ENCODE results near the gene TEAD1.

TEAD1 gene

DNA sequence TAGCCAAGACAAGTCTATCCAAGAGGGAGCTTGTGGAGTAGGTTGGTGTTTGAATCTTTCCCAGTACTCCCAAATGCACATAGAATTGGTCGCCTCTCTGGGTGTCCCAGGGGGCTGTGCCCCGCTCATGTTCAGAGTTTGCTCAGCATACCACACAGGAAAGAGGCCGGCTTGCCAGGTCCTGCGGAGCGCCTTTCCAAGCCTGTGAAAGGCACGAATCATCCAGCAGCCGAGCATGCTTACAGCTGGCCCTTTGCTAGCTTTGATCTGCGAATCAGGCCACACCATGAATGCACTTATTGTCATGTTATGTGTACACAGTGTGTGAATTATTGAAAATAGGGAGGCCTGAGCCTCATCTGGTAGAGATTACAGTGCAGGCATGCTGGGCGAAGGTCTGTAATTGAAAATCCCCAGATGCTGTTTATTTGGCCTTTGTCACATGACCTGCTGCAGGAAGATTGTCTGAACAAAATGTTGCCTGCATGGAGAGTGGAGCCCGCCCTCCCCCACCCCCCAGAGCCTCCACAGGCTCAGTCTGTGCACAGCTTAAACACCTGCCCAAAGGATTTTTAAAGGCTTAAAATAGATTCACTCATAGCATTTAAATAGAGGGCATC lies 171.6 kb downstream of the TEAD1 start:
- no peak overlapping the region for H3K4me3 ChIP-seq (ENCODE audit: low read depth, low read length)
- in situ Hi-C loops (cut with HindIII; ENCODE audit: low sequenced_read_pairs) = no loop called here
- no peak for DNase-seq (ENCODE audit: low read depth)
- TF ChIP-seq CTCF (IDR thresholded peaks at IDR 0.05; ENCODE audit: low read depth, low read length, missing control alignments) = no peak

DNA sequence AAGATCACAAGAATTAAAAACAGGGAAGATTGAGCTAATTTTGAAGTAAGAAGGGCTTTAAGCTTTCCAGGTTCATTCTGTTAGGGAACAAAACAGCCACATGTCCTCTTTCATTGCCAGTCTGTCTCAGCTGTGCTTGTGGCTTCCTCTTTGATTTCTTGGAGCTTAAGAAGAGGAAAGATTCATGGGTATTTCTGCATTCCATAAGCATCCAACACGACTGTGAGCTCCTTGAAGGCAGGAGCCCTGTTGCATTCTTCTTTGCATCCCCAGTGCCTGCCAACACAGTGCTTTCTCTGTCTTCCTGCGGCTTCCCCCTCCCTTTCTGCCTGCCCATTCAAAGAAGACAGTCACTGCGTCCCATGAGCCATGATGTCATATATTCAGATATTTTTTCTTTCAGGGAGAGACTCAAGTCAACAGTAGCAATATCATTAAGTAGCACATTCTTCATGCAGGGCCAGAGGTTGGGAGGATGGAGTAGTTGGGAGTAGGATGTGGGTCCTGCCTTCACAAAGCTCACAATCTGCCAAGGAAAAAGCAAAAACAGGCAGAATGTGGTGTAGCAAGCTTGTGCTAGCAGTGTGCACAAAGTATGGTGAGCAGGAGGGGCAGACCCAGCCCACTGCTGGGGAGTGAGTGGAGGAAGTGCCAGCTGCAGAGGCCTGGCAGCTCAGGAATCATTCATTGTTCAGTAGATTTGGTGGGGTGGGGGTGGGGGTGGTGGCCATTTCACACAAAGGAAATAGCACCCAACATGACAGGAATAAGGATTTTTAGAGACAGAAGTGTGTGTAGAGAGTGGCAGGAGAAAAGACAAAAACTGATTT lies 172.8 kb downstream of the TEAD1 start:
- in situ Hi-C loops (cut with HindIII; ENCODE audit: low sequenced_read_pairs) = no loop called here
- TF ChIP-seq CTCF (IDR thresholded peaks at IDR 0.05; ENCODE audit: low read depth, low read length, missing control alignments) = no peak
- no peak overlapping the region for H3K4me3 ChIP-seq (ENCODE audit: low read depth, low read length)
- no peak for DNase-seq (ENCODE audit: low read depth)

GRCh38 chr11:12848413-12848812 lies 174.2 kb downstream of the TEAD1 start:
- in situ Hi-C loops (cut with HindIII; ENCODE audit: low sequenced_read_pairs) = no loop called here
- no peak for TF ChIP-seq CTCF (IDR thresholded peaks at IDR 0.05; ENCODE audit: low read depth, low read length, missing control alignments)
- no peak overlapping the region for H3K4me3 ChIP-seq (ENCODE audit: low read depth, low read length)
- no peak for DNase-seq (ENCODE audit: low read depth)

- DNase-seq (ENCODE audit: low read depth) = no peak
- H3K4me3 ChIP-seq (ENCODE audit: low read depth, low read length) = no peak overlapping the region
- TF ChIP-seq CTCF (IDR thresholded peaks at IDR 0.05; ENCODE audit: low read depth, low read length, missing control alignments) = no peak
- in situ Hi-C loops (cut with HindIII; ENCODE audit: low sequenced_read_pairs) = no loop called here
These were observed 179.1 kb downstream of the TEAD1 start for GRCh38 chr11:12853325-12853651.

GRCh38 chr11:12853652-12854296 lies 179.6 kb downstream of the TEAD1 start:
- no peak for TF ChIP-seq CTCF (IDR thresholded peaks at IDR 0.05; ENCODE audit: low read depth, low read length, missing control alignments)

DNA sequence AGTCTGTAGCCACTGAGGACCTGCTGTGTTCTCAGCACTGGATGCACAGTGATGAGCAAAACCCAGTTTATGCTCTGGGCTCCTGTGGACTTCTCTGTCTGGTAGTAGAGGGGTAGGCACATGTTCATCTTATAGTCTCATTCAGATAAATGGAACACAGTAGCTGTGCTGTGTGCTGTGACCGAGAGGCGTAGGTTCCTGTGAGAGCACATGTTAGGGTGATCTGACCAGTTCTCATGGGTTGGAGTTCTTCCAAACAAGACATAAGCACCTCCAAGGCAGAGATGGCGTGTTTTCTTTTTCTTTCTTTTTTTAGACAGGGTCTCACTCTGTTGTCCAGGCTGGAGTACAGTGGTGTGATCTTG lies 180.1 kb downstream of the TEAD1 start:
- H3K4me3 ChIP-seq (ENCODE audit: low read depth, low read length) = no peak overlapping the region
- no peak for DNase-seq (ENCODE audit: low read depth)
- no peak for TF ChIP-seq CTCF (IDR thresholded peaks at IDR 0.05; ENCODE audit: low read depth, low read length, missing control alignments)
- in situ Hi-C loops (cut with HindIII; ENCODE audit: low sequenced_read_pairs) = no loop called here

More at GRCh38 chr11:12853652-12854296, 179.6 kb downstream of the TEAD1 start:
- in situ Hi-C loops (cut with HindIII; ENCODE audit: low sequenced_read_pairs) = no loop called here
- no peak for DNase-seq (ENCODE audit: low read depth)
- H3K4me3 ChIP-seq (ENCODE audit: low read depth, low read length) = no peak overlapping the region

Data from astrocyte of the cerebellum (primary cell).